ENCODE data around the gene BRINP2.

Gene BRINP2

DNA sequence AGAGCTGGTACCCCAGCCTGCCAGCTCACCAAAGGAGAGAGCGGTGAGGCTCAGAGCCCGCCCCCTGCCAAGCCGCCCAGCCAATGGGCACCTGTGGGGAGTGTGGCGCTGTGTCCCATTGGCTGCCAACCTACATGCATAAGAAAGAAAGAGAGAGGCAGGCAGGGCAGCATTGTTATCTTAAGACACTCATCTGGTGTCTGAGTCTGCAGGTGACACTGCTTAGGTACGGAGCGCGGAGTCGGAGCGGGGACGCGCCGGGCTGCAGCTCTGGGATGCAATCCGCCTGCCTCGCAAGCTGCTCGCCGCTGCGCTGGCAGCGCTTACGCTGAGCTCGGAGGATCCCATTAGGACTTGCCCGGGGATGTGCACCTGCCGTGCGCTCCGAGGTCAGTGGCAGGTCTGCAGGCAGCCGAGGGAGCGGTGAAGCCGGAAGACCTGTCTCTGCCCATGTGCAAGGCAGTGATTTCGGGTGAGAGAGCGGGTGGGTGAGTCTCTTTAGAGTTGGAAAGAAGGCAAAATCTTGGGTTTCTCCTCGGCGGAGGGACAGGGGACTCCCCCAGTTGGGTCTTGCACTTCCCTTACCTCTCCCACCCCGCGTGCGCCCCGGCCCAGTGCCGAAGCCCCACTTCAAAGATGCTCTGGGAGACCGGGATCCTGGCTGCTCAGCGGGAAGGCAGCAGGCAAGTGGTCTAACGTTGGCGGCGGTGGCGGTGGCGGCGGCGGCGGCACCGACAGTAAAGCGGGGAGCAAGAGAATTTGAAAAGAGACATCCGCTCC, at the start of gene BRINP2:
BRINP2 (plus strand) TSS at position 203 of the 780 bp plus-strand sequence. CDS start 58,919 bp downstream, outside the sequence.
- H3K4me3 ChIP-seq (ENCODE audit: low read length): peak within 1 kb of the TSS; percentile 81
- H3K4me1 ChIP-seq (ENCODE audit: insufficient read depth, low read length): peaks cover 11% of the 10 kb centered on the region; the same call in 1 of the 2 replicates
- H3K27me3 ChIP-seq (ENCODE audit: insufficient read depth, low read length): peaks cover 100% of the 10 kb centered on the region
- H3K27ac ChIP-seq (ENCODE audit: low read length): no peak within 1 kb of the TSS
- no peaks in the 10 kb centered on the region for H3K36me3 ChIP-seq (ENCODE audit: insufficient read depth, low read depth, low read length)
- no peaks in the 10 kb centered on the region for H3K9me3 ChIP-seq (ENCODE audit: insufficient read depth, low read depth, low read length)
- peak within 1 kb of the TSS; percentile 29; the same call in 1 of the 2 replicates for H3K9ac ChIP-seq (ENCODE audit: low read depth, low read length)

GRCh38 chr1:177122461-177123251, 48.1 kb upstream of the BRINP2 start:
- Histone ChIP-seq H3K36me3 (ENCODE audit: insufficient read depth, low read depth, low read length) (no peaks in the 10 kb centered on the region), H3K27ac (ENCODE audit: low read length) (no peak overlapping the region), H3K9me3 (ENCODE audit: insufficient read depth, low read depth, low read length) (no peaks in the 10 kb centered on the region), H3K4me3 (ENCODE audit: low read length) (no peak overlapping the region), H3K9ac (ENCODE audit: low read depth, low read length) (no peak overlapping the region), H3K4me1 (ENCODE audit: insufficient read depth, low read length) (no peaks in the 10 kb centered on the region), H3K27me3 (ENCODE audit: insufficient read depth, low read length) (no peaks in the 10 kb centered on the region)

DNA sequence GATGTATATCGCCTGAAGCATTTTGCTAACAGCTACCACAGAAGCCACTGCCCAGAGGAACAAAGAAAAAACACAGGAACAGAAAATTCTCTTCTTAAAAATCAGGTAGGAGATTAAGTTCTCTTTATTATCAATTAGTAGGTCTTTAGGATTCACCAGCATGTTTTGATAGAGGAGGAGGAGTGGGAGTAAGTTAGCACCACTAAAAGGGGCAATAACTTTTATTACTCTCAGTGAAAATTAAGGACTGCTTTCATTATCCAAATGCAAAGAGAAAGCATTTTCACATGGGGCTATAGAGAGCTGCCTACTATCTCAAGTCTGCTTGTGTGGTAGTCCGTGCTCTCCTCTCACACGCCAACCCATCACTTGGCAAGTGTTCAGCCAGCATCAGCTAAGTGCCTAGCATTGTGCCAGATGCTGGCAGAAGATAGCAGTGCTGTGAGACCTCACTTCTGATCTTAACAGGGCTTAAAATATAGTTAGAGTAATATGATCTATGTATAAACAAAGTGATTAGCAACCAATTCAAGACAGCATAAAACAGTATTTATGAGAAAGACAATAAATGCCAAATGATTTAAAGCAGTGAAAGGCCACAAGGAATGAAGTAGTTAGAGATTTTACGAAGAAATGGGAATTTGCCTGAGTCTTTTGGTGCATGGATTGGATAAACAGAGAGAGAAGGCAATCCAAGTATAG, 46.0 kb upstream of the BRINP2 start:
- H3K9ac ChIP-seq (ENCODE audit: low read depth, low read length): no peak overlapping the region
- no peak overlapping the region for H3K27ac ChIP-seq (ENCODE audit: low read length)
- no peaks in the 10 kb centered on the region for H3K27me3 ChIP-seq (ENCODE audit: insufficient read depth, low read length)
- no peaks in the 10 kb centered on the region for H3K9me3 ChIP-seq (ENCODE audit: insufficient read depth, low read depth, low read length)
- no peaks in the 10 kb centered on the region for H3K36me3 ChIP-seq (ENCODE audit: insufficient read depth, low read depth, low read length)
- no peaks in the 10 kb centered on the region for H3K4me1 ChIP-seq (ENCODE audit: insufficient read depth, low read length)
- H3K4me3 ChIP-seq (ENCODE audit: low read length): no peak overlapping the region

DNA sequence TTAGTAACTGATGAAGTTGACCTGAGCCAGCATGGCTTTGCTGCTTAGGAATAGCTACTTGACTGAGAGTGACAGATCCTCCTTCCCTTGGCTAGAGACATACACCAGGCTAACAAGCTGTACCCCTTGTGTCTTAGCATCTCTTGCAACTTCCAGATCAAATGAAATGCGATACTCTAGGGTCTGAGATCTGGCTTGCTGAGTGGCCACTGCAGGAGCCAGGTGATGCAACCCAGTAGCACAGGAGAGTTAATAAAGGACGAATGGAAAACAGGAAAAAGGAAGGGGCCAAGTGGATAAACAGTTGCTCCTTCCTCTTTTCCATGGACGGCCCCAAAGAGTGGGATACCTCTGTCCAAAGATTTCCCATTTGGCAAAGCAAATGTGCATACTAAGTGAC, 44.5 kb upstream of the BRINP2 start:
- no peaks in the 10 kb centered on the region for H3K4me1 ChIP-seq (ENCODE audit: insufficient read depth, low read length)
- H3K27me3 ChIP-seq (ENCODE audit: insufficient read depth, low read length): no peaks in the 10 kb centered on the region
- no peak overlapping the region for H3K4me3 ChIP-seq (ENCODE audit: low read length)
- no peaks in the 10 kb centered on the region for H3K9me3 ChIP-seq (ENCODE audit: insufficient read depth, low read depth, low read length)
- H3K9ac ChIP-seq (ENCODE audit: low read depth, low read length): no peak overlapping the region
- no peaks in the 10 kb centered on the region for H3K36me3 ChIP-seq (ENCODE audit: insufficient read depth, low read depth, low read length)
- H3K27ac ChIP-seq (ENCODE audit: low read length): no peak overlapping the region

GRCh38 chr1:177128665-177129281, 42.0 kb upstream of the BRINP2 start:
- Histone ChIP-seq H3K9me3 (ENCODE audit: insufficient read depth, low read depth, low read length) (no peaks in the 10 kb centered on the region), H3K9ac (ENCODE audit: low read depth, low read length) (no peak overlapping the region), H3K27me3 (ENCODE audit: insufficient read depth, low read length) (no peaks in the 10 kb centered on the region), H3K36me3 (ENCODE audit: insufficient read depth, low read depth, low read length) (no peaks in the 10 kb centered on the region), H3K27ac (ENCODE audit: low read length) (no peak overlapping the region), H3K4me1 (ENCODE audit: insufficient read depth, low read length) (no peaks in the 10 kb centered on the region; the same call in 1 of the 2 replicates), H3K4me3 (ENCODE audit: low read length) (no peak overlapping the region)

DNA sequence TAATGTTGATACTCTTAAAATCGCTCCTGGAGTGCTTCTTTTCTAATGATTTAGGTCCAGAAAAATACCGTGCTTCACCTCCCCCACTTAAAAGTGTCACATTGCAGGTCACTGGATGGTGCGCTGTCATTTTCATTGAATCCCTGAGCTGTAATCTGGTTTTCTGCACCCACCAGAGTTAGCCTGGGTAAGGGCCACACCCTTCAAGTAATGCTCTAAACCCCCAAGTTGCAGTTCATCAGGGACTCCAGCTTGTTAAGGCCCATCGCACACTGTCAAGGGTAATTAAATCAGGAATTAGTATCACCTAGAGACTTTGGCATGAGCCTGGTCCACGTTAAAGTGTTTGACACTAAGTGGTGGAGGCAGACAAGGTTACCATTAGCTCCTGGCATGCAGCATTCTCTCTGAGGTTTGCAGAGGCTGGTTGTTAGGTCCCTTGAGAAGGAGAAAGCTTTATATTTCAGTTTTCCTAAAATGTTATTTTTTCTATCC, 40.3 kb upstream of the BRINP2 start:
- H3K9me3 ChIP-seq (ENCODE audit: insufficient read depth, low read depth, low read length): no peaks in the 10 kb centered on the region
- no peak overlapping the region for H3K9ac ChIP-seq (ENCODE audit: low read depth, low read length)
- no peak overlapping the region for H3K27ac ChIP-seq (ENCODE audit: low read length)
- no peaks in the 10 kb centered on the region for H3K36me3 ChIP-seq (ENCODE audit: insufficient read depth, low read depth, low read length)
- H3K27me3 ChIP-seq (ENCODE audit: insufficient read depth, low read length): no peaks in the 10 kb centered on the region
- no peak overlapping the region for H3K4me3 ChIP-seq (ENCODE audit: low read length)
- no peaks in the 10 kb centered on the region; the same call in 1 of the 2 replicates for H3K4me1 ChIP-seq (ENCODE audit: insufficient read depth, low read length)

- Histone ChIP-seq H3K9ac (ENCODE audit: low read depth, low read length) (no peak overlapping the region), H3K4me1 (ENCODE audit: insufficient read depth, low read length) (no peaks in the 10 kb centered on the region; the same call in 1 of the 2 replicates), H3K9me3 (ENCODE audit: insufficient read depth, low read depth, low read length) (no peaks in the 10 kb centered on the region), H3K4me3 (ENCODE audit: low read length) (no peak overlapping the region), H3K27me3 (ENCODE audit: insufficient read depth, low read length) (no peaks in the 10 kb centered on the region), H3K27ac (ENCODE audit: low read length) (no peak overlapping the region), H3K36me3 (ENCODE audit: insufficient read depth, low read depth, low read length) (no peaks in the 10 kb centered on the region)
Observed at GRCh38 chr1:177131723-177132122, 39.0 kb upstream of the BRINP2 start.

DNA sequence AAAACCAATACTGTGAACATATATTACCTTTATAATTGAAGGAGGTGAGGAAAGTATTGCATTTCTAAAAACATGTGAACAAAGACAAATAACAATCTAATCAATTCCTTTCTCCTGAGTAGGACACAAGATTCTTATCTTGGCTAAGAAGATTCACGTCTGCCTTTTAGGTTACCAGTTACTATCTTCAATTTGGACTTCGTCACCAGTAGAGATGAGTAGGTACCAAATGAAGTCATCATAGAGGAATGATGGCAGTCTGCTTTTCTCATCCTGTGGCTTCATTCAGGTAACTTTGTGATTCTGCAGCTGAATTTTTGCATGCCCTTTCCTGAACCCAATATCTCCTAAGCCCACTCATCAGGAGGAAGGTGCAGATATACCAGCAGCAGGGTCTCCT, 38.6 kb upstream of the BRINP2 start:
- H3K4me1 ChIP-seq (ENCODE audit: insufficient read depth, low read length): no peaks in the 10 kb centered on the region; the same call in 1 of the 2 replicates
- no peaks in the 10 kb centered on the region for H3K27me3 ChIP-seq (ENCODE audit: insufficient read depth, low read length)
- H3K9me3 ChIP-seq (ENCODE audit: insufficient read depth, low read depth, low read length): no peaks in the 10 kb centered on the region
- no peak overlapping the region for H3K9ac ChIP-seq (ENCODE audit: low read depth, low read length)
- no peak overlapping the region for H3K4me3 ChIP-seq (ENCODE audit: low read length)
- H3K36me3 ChIP-seq (ENCODE audit: insufficient read depth, low read depth, low read length): no peaks in the 10 kb centered on the region
- no peak overlapping the region for H3K27ac ChIP-seq (ENCODE audit: low read length)

GRCh38 chr1:177133977-177134538, 36.7 kb upstream of the BRINP2 start:
- Histone ChIP-seq H3K4me1 (ENCODE audit: insufficient read depth, low read length) (no peaks in the 10 kb centered on the region; the same call in 1 of the 2 replicates), H3K4me3 (ENCODE audit: low read length) (no peak overlapping the region), H3K9me3 (ENCODE audit: insufficient read depth, low read depth, low read length) (no peaks in the 10 kb centered on the region), H3K9ac (ENCODE audit: low read depth, low read length) (no peak overlapping the region), H3K36me3 (ENCODE audit: insufficient read depth, low read depth, low read length) (no peaks in the 10 kb centered on the region), H3K27me3 (ENCODE audit: insufficient read depth, low read length) (no peaks in the 10 kb centered on the region), H3K27ac (ENCODE audit: low read length) (no peak overlapping the region)

GRCh38 chr1:177135250-177135649, 35.5 kb upstream of the BRINP2 start:
- Histone ChIP-seq H3K27ac (ENCODE audit: low read length) (no peak overlapping the region), H3K4me1 (ENCODE audit: insufficient read depth, low read length) (no peaks in the 10 kb centered on the region; the same call in 1 of the 2 replicates), H3K4me3 (ENCODE audit: low read length) (no peak overlapping the region), H3K36me3 (ENCODE audit: insufficient read depth, low read depth, low read length) (no peaks in the 10 kb centered on the region), H3K9ac (ENCODE audit: low read depth, low read length) (no peak overlapping the region), H3K9me3 (ENCODE audit: insufficient read depth, low read depth, low read length) (no peaks in the 10 kb centered on the region), H3K27me3 (ENCODE audit: insufficient read depth, low read length) (no peaks in the 10 kb centered on the region)

DNA sequence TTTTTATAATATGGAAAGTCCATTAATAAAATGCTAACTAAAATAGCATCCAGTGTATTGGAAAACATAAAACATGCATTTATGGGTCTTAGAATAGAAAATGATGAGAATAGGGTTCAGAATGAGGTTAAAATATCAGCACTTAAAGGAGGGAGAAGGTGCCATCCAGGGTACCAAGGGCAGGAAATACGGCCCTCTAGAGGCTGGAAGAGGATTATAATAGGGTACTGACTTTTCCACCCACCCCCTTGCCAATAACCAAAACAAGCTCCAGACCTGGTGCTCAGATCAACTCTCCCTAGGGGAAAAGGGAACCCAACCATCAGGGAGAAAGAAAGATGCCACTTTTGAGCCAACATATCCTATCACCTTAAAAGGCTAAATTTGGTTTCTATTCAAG, 32.9 kb upstream of the BRINP2 start:
- peaks cover 7% of the 10 kb centered on the region; the same call in 1 of the 2 replicates for H3K4me1 ChIP-seq (ENCODE audit: insufficient read depth, low read length)
- H3K4me3 ChIP-seq (ENCODE audit: low read length): no peak overlapping the region
- no peaks in the 10 kb centered on the region for H3K9me3 ChIP-seq (ENCODE audit: insufficient read depth, low read depth, low read length)

More for the DNA sequence above, 32.9 kb upstream of the BRINP2 start:
- Histone ChIP-seq H3K27me3 (ENCODE audit: insufficient read depth, low read length) (no peaks in the 10 kb centered on the region), H3K27ac (ENCODE audit: low read length) (no peak overlapping the region), H3K36me3 (ENCODE audit: insufficient read depth, low read depth, low read length) (no peaks in the 10 kb centered on the region), H3K9ac (ENCODE audit: low read depth, low read length) (no peak overlapping the region)

Measured in iPS-20b (cell line).